Measurements from ENCODE around the gene CDR2L.
"Not testable (repeated sequence)": the region's sequence is repeated elsewhere in the genome, so short reads cannot be mapped to it uniquely, and the experiment has no call there.

Gene CDR2L

DNA sequence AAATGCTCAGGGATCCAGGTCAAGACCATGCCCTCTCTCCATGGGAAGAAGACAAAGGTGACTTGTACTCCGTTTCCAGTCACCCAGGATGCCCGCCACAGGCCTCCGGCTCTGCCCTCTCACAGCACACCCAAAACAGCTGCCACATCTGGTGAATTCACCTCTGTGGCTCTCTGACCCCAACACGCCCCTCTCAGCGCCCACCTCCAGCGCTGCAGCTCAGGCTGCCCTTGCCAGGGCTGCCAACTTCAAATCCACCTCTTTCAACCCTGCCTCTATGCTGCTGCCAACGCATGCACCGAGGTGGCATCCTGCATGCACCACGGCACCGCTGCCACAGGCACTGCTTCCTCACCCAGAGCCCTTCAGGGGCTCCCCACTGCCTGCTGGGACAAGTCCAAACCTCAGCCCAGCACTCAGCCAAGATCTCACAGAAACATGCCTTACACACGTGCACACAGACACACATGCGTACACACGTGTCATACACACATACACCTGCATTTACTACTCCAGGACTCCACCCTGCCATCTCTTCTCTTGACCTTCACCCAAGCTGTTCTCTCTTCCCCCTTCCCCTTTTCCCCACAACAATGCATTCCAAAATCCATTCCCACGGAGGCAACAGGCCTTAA lies 22.3 kb upstream of the CDR2L start:
- no peak for DNase-seq
- H3K36me3 Mint-ChIP-seq: no peaks in the 10 kb centered on the region
- H3K27ac Mint-ChIP-seq: no peak overlapping the region
- H3K9me3 Mint-ChIP-seq: no peaks in the 10 kb centered on the region
- H3K4me1 Mint-ChIP-seq: peaks cover 7 to 11% of the 10 kb centered on the region in 2 donors
- no peak for ATAC-seq (replicated peaks)
- H3K27me3 Mint-ChIP-seq: peaks cover 11 to 21% of the 10 kb centered on the region in 2 donors
- H3K4me3 Mint-ChIP-seq: no peak overlapping the region

DNA sequence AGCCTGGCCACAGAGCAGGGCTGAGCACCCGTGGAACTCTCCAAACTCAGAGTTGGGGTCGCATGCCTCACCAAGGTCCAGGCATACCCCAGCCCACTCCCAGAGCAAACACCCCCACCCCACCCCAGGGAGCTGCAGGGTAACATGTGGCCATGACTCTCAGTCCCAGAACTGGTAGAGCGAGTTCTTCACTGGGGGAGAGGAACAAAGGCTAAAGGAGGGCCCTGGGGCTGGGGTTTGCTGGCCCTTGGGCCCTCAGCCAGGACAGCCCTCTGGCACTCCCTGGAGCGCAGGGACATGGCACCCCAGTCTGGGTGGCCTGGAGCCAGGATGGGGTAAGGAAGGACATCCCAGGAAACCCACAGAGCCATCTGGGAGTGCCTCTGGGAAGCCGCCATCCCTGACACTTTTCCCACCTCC lies 19.1 kb upstream of the CDR2L start:
- H3K36me3 Mint-ChIP-seq: no peaks in the 10 kb centered on the region
- peaks cover 8 to 15% of the 10 kb centered on the region in 2 donors for H3K4me1 Mint-ChIP-seq
- H3K9me3 Mint-ChIP-seq: no peaks in the 10 kb centered on the region
- no peak for DNase-seq
- no peak overlapping the region for H3K27ac Mint-ChIP-seq
- ATAC-seq (replicated peaks): no peak
- H3K27me3 Mint-ChIP-seq: peaks cover 27 to 44% of the 10 kb centered on the region in 2 donors
- H3K4me3 Mint-ChIP-seq: no peak overlapping the region

DNA sequence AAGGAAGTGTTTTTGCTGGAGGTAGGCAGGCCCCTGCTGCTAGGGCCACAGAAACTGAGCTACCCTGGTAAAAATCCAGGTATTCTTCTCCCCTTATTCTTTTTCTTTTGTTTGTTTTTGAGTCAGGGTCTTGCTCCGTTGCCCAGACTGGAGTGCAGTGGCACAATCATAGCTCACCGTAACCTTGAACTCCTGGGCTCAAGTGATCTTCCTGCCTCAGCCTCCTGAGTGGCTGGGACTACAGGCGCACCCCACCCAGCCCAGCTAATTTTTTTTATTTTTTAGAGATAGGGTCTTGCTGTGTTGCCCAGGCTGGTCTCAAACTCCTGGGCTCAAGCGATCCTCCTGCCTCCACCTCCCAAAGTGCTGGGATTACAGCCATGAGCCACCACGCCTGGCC lies 17.9 kb upstream of the CDR2L start:
- Mint-ChIP-seq H3K27me3 (peaks cover 26 to 50% of the 10 kb centered on the region in 2 donors), H3K4me1 (peaks cover 8 to 15% of the 10 kb centered on the region in 2 donors)
- ATAC-seq (replicated peaks); H3K36me3 Mint-ChIP-seq; DNase-seq; H3K9me3 Mint-ChIP-seq; H3K4me3 Mint-ChIP-seq; H3K27ac Mint-ChIP-seq: not testable (repeated sequence)

DNA sequence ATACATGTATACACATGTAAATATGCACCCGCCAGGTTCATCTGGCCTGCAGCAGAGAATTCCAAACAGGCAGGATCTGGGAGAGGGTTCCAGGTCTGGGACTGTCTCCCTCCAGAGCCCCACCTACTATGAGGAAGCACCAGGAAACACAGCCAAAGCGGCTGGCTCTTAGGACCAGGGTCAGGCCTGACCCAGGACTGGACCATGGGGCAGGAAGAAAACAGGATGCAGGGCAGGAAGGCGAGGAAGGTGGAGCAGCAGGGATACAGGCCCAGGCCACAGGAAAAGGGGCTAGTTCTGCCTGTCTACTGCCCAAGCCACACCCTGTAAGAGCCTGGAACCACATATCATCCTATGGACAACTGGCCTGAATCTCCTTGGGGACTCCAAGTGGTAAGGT lies 17.0 kb upstream of the CDR2L start:
- Mint-ChIP-seq H3K27ac (no peak overlapping the region), H3K4me3 (no peak overlapping the region), H3K27me3 (peaks cover 24 to 48% of the 10 kb centered on the region in 2 donors), H3K9me3 (no peaks in the 10 kb centered on the region), H3K4me1 (peaks cover 8 to 15% of the 10 kb centered on the region in 2 donors), H3K36me3 (no peaks in the 10 kb centered on the region)
- ATAC-seq (replicated peaks) (no peak), DNase-seq (no peak)

DNA sequence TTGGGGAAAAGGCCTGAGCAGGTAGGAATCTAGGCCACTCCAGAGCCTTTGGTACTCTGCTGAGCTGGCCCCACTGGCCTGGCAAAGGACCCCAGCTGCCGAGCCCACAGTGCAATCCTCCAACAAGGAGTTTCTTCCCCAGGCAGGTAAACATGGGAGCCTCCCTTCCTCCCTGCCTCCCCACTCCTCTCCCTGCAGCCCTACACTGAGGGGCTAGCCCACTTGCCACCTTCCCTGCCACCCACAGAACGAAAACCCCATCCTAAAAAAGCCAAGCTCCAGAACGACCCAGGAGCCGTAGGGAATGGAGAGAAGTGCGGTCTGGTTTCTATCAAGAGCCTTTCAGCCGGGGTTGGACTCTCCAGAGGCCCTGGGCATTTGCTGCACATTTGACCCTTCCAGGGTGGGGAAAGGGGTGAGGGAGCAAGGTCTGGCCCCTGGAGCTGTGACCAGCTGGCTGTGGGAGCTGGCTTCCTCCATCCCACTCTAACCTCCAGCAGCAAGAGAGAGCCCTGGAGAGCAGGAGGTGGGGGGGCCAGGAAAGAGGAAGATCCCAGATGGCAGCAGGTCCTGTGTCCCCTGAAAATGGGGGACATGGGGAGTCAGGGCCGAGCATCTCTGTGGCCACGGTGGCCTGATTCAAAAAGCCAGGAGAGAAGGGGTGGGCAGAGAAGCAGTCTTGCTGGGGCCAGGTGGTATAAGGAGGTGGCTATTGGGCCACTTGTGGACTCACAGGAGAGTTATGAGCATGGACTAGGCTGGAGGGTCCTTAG lies 16.2 kb upstream of the CDR2L start:
- peaks cover 8 to 15% of the 10 kb centered on the region in 2 donors for H3K4me1 Mint-ChIP-seq
- H3K9me3 Mint-ChIP-seq: no peaks in the 10 kb centered on the region
- ATAC-seq (replicated peaks) (no peak), DNase-seq (no peak)
- H3K27ac Mint-ChIP-seq: no peak overlapping the region
- H3K4me3 Mint-ChIP-seq: peak overlapping the region; percentile 48 to 84
- peaks cover 25 to 45% of the 10 kb centered on the region in 2 donors for H3K27me3 Mint-ChIP-seq
- H3K36me3 Mint-ChIP-seq: no peaks in the 10 kb centered on the region

DNA sequence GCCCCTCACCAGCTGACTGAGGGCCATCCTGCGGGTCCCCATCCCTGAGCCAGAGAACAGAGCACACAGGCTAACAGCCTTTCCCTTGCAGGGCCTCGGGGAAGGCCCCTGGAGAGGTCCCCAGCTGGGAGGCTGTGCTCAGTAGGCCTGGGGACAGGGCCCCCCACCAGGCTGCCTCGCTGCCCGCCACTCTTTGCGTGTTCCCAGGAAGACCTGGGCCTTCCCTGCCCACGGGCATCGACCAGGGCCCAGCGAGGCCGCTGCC lies 15.7 kb upstream of the CDR2L start:
- Mint-ChIP-seq H3K9me3 (no peaks in the 10 kb centered on the region), H3K4me3 (peak overlapping the region; percentile 53 to 84)
- peak; percentile 8 to 17 for ATAC-seq (replicated peaks)

DNA sequence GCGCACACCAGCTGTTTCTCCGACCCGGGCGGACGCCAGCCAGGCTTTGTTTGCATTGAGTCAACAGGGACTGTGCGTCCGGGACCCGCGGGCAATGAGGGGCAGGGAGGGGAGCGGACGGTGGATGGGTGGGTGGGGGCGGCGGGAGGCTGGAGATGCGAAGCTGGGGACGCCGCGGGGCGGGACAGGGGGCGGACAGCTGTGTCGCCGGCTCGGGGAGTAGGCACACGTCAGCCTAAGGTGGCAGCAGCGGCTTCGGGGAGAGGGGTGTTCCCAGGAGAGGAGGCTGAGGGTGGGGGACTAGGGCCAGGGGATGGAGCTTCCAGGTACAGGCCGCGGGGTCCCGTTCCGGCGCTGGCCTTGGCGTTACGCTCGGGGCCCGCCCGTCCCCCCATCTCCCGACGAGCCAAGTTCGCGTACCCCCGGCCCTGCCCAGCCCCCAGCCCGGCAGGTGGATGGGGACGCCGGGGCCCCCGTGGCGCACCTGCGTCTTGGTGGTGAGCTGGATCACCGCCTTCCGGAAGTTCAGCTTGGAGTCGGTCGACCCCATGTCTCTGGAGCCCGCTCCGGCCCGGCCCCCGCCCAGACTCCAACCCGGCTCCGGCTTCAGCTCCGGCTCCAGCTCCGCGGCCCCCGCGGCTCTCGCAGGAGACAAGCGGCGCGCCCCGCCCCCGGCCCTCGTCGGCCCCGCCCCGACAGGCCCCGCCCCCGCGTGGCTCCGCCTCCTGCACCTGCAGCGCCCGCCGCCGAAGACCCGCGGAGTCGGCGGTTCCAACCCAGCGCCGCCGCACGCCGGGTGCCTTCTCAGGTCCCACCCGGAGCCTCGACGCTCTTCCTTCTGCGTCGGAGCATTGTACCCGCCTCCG lies 15.1 kb upstream of the CDR2L start, which contains the start of gene HID1:
TSS of gene HID1 (minus strand) at position 653 of the 866 bp plus-strand sequence. CDS start at position 550, 103 bp downstream.
- peak within 1 kb of the TSS; percentile 83 to 84 for H3K4me3 Mint-ChIP-seq
- no peaks in the 10 kb centered on the region for H3K9me3 Mint-ChIP-seq
- ATAC-seq (replicated peaks): peak; percentile 81 to 83
- H3K4me1 Mint-ChIP-seq: peaks cover 8 to 15% of the 10 kb centered on the region in 2 donors
- H3K36me3 Mint-ChIP-seq: no peaks in the 10 kb centered on the region
- peaks cover 25 to 45% of the 10 kb centered on the region in 2 donors for H3K27me3 Mint-ChIP-seq
- DNase-seq: no peak
- H3K27ac Mint-ChIP-seq: peak within 1 kb of the TSS; percentile 86

More for the DNA sequence above, 15.7 kb upstream of the CDR2L start:
- DNase-seq: no peak
- Mint-ChIP-seq H3K4me1 (peaks cover 8 to 15% of the 10 kb centered on the region in 2 donors), H3K36me3 (no peaks in the 10 kb centered on the region), H3K27ac (no peak overlapping the region), H3K27me3 (peaks cover 25 to 45% of the 10 kb centered on the region in 2 donors)

DNA sequence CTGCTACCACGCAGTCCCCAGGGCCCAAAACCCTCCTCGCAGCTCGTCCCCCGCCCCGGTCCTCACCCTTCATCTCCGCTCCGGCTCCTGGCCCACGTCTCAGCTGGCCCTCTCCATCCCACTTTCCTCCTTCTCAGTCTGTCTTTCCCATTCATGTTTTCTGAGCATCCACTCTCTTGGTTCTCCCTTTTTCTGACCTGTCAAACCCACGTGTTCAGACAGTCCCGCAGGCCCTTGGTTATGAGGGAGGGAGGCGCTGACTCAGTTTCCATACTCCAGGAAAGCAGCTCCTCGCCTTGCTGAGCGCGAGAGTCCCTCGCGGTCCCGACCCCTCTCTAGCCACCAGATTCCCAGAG lies 14.5 kb upstream of the CDR2L start:
- H3K27ac Mint-ChIP-seq: peak overlapping the region; percentile 86
- ATAC-seq (replicated peaks): no peak
- no peak for DNase-seq
- no peaks in the 10 kb centered on the region for H3K9me3 Mint-ChIP-seq
- peaks cover 11 to 15% of the 10 kb centered on the region in 2 donors for H3K4me1 Mint-ChIP-seq
- no peaks in the 10 kb centered on the region for H3K36me3 Mint-ChIP-seq
- H3K4me3 Mint-ChIP-seq: peak overlapping the region; percentile 83 to 84
- peaks cover 28 to 48% of the 10 kb centered on the region in 2 donors for H3K27me3 Mint-ChIP-seq

DNA sequence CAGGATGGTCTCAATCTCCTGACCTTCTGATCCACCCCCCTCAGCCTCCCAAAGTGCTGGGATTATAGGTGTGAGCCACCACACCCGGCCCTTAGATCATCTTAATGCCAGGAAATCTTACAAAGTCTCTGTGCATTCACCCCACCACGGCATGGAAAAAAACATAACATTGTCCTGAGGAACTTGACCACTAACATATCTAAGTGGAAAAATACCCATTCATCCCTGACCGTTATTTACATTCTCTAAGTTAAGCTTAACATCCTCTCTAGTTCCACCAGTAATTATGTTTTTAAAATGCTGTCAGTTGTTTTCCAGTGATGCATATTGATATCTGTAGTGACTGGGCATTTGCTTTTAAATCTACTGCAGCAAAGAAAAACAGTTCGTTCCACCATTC lies 11.5 kb upstream of the CDR2L start:
- H3K4me3 Mint-ChIP-seq: no peak overlapping the region
- DNase-seq (no peak), ATAC-seq (replicated peaks) (no peak)
- H3K27me3 Mint-ChIP-seq: peaks cover 44 to 48% of the 10 kb centered on the region in 2 donors
- no peak overlapping the region for H3K27ac Mint-ChIP-seq
- no peaks in the 10 kb centered on the region for H3K36me3 Mint-ChIP-seq
- peaks cover 11 to 19% of the 10 kb centered on the region in 2 donors for H3K4me1 Mint-ChIP-seq
- H3K9me3 Mint-ChIP-seq: no peaks in the 10 kb centered on the region

DNA sequence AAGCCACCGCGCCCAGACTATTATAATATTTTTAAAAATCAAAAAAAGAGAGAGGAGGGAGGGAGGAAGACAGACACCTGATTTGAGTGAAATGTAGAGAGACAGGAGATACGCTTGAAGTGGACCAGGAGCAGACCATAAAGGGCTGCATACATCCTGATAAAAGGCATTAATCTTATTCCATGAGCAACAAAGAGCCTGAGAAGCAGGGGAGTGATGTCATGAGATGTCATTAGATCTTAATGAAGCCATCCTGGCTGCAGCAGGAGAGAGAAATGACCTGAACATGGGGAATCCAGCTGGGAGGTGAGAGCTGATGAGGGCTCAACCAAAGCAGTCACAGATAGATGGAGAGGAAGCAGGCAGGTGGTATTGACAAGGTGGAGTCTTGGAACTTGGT lies 9.6 kb upstream of the CDR2L start:
- Mint-ChIP-seq H3K27ac (no peak overlapping the region), H3K9me3 (no peaks in the 10 kb centered on the region), H3K4me3 (no peak overlapping the region), H3K27me3 (peaks cover 35% of the 10 kb centered on the region in 2 donors), H3K4me1 (peaks cover 11 to 22% of the 10 kb centered on the region in 2 donors), H3K36me3 (no peaks in the 10 kb centered on the region)
- ATAC-seq (replicated peaks) (no peak), DNase-seq (no peak)

DNA sequence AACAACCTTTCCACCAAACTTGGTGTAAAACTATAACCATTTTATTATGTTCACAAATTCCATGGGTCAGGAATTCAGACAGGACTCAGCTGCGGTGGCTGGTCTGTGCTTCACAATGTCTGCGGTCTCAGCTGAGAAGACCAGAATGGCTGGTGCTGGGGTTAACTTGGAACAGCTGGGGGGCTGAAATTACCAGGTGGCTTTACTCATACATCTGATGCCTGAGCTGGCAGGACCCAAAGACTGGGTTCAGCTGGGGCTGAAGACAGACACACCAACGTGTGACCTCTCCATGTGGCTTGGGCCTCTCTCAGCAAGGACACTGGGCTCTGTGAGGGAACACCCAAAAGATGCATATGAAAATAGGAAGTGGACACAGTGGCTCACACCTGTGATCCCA lies 9.2 kb upstream of the CDR2L start:
- Mint-ChIP-seq H3K4me3 (no peak overlapping the region), H3K27me3 (peaks cover 30% of the 10 kb centered on the region in 2 donors), H3K27ac (peak overlapping the region; percentile 20), H3K4me1 (peaks cover 8 to 18% of the 10 kb centered on the region in 2 donors), H3K36me3 (no peaks in the 10 kb centered on the region), H3K9me3 (no peaks in the 10 kb centered on the region)
- no peak for ATAC-seq (replicated peaks)
- DNase-seq: no peak

DNA sequence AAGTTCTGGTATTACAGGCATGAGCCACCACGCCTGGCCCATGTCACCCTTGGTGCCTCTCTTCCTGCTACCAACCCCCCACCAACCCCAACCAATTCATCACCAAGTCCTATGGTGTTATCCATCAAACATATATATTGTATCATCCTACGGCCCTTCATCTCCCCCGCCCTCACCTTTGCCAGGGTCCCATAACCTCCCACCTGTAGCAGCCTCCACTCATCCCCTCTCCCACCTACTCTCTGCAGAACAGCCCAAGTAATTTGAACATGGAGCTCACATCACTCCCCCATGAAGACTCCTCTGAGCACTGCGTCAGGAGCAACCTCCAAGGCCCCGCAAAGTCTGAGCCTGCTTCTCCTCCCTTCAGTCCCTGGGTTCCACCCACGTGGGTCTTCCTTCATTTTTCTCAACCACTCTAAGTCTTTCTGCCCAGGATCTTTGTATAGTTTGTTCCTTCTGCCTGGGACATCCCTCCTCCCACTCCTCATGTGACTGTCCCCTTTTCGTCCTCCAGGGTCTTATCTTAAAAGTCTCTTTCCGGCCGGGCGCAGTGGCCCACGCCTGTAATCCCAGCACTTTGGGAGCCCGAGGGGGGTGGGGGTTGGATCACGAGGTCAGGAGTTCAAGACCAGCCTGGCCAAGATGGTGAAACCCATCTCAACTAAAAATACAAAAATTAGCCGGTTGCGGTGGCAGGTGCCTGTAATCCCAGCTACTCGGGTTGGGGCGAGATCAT lies 7.9 kb upstream of the CDR2L start:
- Mint-ChIP-seq H3K27ac (no peak overlapping the region), H3K27me3 (peaks cover 17 to 25% of the 10 kb centered on the region in 2 donors), H3K9me3 (no peaks in the 10 kb centered on the region), H3K4me3 (no peak overlapping the region), H3K4me1 (peaks cover 8 to 18% of the 10 kb centered on the region in 2 donors), H3K36me3 (no peaks in the 10 kb centered on the region)
- DNase-seq (no peak), ATAC-seq (replicated peaks) (no peak)

DNA sequence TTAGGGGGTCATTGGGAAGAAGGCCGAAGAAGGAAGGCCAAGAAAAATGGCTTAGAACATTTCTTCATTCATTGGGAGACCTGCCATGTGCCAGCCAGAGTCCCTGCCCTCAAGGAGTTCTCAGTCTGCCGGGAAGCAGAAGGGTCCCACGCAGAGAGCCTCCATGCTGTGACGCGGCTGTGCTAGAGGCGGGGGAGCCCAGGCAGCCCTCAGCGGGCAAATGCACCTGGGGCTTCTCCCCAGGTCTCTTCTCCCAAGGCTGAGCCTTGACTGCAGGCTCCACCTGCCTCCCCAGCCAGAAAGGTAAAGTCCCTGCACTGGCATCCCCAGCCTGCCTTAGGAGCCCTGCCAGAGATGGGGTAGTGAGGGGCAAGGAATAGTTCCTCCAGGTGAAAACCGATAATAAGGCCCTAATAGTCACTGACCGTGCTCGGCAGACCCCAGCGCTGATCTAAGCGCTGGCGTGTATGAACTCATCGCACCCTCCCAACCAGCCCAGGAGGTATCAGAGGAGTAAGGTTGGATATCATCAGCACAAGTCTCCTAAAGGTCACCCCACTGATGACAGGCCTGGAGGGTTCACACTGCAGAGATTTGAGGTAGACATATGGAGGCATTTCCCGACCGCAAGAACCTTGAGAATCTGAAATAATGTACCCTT lies 6.0 kb upstream of the CDR2L start:
- Mint-ChIP-seq H3K4me3 (peak overlapping the region; percentile 87 to 89), H3K4me1 (peaks cover 8 to 18% of the 10 kb centered on the region in 2 donors), H3K27ac (peak overlapping the region; percentile 70), H3K36me3 (no peaks in the 10 kb centered on the region), H3K9me3 (no peaks in the 10 kb centered on the region), H3K27me3 (peaks cover 25 to 26% of the 10 kb centered on the region in 2 donors)
- DNase-seq (no peak), ATAC-seq (replicated peaks) (peak in 1 of 2 donors; percentile 3)
